T1000 (cell line): ENCODE results near the gene DOP1A.

Experiments
- DNase-seq: peaks from one replicate; lab custom pipeline; 2025; ENCODE audit warnings: mixed read lengths; lab: John Stamatoyannopoulos, UW

The DOP1A gene, protein sequence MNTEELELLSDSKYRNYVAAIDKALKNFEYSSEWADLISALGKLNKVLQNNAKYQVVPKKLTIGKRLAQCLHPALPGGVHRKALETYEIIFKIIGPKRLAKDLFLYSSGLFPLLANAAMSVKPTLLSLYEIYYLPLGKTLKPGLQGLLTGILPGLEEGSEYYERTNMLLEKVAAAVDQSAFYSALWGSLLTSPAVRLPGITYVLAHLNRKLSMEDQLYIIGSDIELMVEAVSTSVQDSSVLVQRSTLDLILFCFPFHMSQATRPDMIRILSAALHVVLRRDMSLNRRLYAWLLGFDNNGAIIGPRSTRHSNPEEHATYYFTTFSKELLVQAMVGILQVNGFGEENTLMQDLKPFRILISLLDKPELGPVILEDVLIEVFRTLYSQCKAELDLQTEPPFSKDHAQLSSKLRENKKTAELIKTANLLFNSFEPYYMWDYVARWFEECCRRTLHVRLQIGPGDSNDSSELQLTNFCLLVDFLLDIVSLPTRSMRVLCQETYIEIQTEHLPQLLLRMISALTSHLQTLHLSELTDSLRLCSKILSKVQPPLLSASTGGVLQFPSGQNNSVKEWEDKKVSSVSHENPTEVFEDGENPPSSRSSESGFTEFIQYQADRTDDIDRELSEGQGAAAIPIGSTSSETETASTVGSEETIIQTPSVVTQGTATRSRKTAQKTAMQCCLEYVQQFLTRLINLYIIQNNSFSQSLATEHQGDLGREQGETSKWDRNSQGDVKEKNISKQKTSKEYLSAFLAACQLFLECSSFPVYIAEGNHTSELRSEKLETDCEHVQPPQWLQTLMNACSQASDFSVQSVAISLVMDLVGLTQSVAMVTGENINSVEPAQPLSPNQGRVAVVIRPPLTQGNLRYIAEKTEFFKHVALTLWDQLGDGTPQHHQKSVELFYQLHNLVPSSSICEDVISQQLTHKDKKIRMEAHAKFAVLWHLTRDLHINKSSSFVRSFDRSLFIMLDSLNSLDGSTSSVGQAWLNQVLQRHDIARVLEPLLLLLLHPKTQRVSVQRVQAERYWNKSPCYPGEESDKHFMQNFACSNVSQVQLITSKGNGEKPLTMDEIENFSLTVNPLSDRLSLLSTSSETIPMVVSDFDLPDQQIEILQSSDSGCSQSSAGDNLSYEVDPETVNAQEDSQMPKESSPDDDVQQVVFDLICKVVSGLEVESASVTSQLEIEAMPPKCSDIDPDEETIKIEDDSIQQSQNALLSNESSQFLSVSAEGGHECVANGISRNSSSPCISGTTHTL (N-terminal part only)

DNA sequence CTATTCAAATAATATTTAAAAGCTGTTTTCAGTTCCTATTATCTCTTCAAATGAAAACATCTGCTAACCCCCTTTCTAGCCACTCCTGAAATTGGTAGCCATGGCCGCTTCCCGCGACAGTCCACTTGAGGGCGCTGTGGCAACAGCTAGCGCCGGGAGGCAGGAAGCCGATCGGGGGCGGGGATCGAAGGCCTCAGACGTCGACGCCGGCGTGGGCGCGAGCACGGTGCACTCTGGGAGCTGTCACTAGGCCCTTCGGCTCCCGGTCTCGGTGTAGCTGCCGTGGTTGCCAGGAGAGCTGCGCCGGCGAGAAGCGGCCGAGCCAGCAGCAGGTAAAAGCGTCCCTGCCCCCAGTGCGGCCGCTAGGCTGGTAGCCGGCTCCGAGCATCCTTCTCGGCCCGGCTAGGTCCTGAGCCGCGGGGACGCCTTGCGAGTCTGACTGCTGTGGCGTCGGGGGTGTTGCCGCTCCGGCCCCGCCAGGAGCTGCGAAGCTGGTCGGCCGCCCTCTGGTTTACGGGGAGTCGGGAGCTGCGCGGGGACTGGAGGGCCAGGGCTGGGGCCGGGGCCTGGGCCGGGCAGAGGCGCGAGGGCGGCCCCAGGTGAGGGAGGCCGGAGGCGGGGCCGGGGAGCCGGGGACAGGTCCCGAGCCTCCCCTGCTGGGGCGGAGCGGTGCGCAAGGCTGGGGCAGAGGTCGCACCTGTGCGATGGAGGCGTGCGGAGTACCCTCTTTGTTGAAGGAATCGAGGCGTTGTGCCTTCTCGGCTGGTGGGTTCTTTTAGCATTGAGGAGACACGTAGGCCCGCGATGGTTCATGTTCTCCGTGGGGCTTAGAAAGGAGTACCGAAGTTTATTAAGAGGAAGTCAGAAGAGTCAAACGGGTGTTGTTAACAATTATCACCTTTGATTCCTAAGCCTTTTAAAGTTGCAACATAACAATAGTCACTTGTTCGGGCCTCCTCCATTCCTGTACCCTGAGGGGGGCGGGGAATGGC is at the start of gene DOP1A:
TSS of gene DOP1A (plus strand) at position 224 of the 992 bp plus-strand sequence. CDS start 29,307 bp downstream, outside the sequence.
- peak; percentile 90 for DNase-seq

DNA sequence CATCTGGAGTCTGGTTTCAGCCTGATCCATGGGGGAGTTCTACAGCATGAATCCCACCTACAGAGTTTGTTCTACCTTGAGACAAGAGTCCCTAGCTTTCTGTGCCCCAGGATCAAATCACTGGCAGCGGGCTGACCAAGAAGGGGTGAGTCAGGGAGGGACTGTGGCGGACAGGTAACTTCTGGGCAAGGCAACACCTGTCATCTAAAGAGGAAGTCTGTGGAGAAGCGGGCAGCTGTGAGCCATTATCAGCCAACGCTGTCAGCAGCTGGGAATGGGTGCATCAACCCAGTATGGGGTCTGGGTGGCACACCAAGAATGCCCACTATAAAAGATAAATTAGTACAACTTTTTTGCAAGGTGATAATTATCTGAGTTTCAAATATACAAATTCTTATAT is 47.7 kb upstream of the DOP1A start:
- no peak for DNase-seq

DNA sequence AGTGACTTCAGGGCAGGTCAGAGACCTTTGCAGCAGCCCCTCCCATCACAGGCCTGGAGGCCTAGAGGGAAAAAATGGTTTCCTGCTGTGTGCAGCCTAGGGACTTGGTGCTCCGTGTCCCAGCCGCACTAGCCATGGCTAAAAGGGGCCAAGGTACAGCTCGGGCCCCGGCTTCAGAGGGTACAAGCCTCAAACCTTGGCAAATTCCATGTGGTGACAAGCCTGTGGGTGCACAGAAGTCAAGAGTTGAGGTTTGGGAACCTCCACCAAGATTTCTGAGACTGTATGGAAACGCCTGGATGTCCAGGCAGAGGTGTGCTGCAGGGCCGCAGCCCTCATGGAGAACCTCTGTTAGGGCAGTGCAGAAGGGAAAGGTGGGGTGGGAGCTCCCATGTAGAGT is 35.8 kb upstream of the DOP1A start:
- no peak for DNase-seq

DNA sequence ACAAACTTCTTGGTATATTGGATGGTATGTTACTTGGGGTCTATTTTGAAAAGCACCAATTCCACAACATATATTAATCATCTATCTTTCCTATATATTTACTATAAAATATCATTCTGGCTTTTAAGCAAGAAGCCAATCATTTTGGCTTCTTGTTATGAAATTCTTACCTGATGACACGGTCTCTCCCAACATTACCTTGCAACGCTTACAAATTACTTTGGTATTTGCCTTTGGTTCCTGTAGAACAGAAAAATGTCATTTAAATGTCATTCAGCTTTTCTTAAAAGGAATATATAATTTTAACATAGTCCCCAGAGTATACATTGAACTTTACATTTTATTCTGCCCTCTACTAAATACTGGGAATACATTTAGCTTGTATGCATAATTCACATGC is 29.2 kb upstream of the DOP1A start:
- no peak for DNase-seq

DNA sequence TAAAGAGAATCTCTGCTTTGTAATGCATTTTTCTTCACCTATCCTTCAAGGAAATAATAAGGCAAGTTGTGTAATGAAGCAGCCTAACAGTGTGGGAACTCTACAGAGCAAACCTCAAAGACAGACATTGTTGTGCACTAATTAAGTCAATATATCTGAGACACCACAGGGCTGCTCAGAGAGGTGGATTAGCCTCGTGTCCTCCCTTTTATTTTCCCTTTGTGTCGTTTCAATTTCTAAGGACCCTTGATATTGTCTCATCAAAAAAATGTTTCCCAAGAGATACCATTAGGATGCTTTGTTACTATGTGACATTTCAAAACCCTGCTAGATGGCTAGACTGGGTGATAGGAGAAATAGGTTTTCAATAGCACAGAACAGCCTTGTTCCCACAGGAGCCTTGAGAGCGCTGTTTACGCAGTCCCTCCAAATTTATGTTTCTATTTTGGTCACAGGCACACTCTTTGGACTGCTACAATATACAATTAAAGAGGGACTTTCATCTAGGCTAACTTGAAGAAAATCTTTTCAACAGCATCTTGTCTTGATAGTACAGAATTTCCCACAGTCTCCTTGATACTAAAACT is 24.9 kb upstream of the DOP1A start:
- DNase-seq = no peak

DNA sequence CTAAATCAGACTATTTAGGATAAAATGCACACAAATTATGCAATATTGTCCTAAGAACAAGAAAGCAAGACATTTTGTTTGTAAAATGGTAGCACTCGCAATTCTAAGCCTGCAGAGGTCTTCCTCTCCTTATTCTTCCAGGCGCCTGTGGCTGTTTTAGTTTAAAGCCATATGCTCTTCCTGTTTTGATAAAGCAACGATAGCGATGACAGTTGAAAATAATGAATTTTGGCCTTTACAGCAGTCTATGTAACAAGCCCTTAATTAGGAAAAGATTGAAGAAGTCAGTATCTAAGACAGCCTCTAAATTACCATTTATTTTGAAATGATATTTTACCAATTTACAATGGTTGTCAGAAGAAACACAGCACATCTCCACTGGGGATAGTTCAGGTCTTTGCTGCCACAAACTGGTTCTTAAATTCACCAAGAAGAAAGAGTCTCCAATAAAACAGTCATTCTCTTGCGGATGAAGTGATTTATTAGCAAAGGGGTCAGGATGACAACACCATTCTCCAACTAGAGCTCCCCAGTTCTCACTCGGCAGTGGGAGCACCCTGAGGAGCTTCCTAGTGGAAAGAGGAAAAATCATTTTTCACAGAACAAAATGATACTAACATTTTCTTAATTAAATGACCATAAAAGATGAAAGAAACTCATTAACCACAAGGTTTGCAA is 23.2 kb upstream of the DOP1A start:
- no peak for DNase-seq

DNA sequence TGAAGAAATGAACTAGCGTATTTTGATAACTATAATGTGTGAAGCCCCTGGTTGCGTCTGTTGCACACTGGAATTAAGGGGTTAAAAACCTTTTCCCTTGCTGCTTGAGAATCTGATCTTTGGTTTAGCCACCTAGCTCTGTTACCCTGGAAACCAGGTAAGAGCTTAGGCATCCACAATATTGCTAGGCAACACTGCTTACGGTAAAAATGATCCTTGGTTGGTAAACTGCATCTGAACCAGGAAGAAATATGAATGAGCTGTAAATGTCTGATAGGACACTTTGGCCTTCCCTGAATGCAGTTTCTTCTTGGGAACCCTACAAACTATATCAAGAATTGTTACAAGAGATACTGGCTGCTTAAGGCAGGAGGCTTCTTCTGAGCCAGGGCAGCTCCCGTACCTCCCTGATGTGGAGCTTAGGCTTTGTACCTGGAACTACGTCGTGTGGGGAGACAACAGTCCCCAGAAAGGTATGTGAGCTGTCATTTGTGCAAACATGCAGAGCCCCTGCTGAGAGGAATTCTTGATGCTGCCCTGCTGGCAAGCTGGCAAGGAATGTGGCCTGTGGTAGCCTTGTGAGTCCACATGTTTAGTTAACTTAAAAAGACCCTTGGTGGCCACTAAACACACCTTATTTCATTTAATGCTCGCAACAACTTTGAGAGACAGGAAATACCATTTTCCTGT is 20.3 kb upstream of the DOP1A start:
- no peak for DNase-seq

DNA sequence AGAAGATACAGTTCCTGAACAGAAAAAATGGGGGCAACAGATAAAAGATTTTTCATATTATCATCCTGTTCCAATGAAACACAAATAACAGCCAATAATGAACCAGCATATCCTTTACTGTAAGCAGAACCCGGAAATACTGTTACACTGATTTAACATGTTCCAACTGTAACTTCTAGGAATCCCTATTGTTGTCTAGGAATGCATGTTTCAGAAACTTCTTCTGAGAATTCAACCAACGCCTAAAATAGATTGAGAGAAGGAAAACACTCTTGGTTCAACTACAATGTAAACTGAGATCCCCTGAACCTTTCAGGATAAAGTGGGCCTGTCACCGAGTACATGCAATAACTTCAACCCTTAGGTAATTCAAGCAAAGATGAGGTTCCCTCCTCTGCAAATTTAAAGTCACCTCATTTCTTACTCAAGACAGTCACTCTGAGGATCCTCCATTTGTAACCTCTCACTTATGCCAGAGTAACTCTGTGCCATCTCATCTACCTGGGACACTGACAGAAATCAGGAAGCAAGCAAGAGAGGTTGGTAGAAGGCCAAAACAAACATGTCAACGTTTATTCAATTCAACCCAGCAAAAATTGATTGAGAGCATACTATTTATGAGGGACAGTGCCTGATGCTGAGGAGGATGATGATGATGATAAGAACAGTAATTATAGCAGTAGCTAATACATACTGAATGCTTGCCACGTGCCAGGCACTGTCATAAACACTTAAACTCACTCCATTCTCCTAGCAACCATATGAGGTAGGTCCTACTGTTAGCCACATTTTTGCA is 15.9 kb upstream of the DOP1A start:
- DNase-seq = no peak

DNA sequence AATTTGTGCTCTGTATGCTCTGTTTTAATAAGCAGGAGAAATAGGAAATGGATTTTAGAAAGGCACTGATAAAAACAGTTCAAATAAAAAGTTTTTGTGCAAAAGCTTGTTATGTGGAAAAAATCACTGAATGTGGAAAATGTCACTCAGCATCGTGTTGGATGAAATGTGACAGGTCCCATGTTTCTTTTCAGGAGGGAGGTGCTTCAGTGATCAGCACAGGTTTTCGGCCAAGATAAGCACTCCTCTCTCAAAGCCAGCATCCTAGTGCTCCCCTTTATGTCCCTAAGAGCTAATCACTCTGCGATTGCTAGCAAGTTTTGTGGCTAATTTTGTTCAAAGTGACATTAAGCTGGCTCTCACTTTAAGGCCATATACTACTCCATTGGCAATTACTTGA is 13.8 kb upstream of the DOP1A start:
- DNase-seq = no peak

DNA sequence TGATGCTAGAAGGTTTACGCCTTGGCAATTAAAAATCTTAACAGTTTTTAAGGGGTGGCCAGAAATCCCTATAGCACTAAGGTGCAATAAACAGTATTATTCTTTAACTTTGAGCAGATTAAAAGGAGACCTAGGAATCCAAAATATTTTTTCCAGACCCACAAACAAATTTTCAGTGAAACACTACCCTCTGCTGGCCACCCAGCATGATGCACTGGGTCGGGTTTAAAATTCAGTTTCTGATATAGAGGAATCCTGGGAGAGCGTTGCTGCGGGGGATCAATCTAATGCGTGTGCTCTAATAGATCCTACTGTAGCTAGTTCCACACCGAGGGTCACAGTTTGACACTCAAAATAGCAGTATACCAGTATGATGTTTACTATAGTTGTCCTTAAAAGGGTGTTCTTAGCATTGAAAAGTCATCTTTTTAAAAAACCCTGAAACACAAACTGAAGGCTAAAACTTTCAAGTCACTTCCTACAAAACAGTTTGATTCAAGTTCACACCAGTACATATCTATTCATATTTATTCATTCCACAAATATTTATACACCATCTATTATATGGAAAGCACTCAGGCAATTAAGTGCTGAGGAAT is 12.0 kb upstream of the DOP1A start:
- peak; percentile 17 for DNase-seq

DNA sequence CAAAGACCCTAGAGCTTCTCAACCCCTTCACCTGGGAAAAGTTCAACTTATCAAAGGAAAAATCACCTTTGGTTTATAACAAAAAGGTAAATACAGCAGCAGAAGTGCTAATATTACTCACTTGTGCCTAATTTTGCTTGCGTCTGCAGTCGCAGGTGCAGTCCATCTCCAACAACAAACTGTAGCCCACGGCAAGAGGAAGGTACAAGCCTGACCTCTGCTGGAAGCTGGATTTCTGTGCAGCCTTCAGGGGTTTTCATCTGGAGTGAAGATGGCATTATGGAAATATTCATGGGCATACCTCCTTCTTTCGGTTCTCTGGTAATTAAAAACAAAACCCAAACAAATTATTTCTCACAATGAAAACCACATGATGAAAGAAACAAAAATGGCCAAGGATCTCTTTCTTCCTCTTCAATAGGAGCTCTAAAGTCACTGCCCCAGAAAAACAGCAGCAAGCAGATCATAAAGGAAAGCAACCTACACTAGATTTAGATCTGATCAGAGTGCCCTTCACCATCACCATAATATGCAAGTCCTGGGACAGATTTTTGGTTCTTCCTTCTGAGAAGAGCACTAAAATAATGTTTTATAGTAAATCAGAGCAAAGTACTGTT is 9.7 kb upstream of the DOP1A start:
- peak; percentile 6 for DNase-seq

DNA sequence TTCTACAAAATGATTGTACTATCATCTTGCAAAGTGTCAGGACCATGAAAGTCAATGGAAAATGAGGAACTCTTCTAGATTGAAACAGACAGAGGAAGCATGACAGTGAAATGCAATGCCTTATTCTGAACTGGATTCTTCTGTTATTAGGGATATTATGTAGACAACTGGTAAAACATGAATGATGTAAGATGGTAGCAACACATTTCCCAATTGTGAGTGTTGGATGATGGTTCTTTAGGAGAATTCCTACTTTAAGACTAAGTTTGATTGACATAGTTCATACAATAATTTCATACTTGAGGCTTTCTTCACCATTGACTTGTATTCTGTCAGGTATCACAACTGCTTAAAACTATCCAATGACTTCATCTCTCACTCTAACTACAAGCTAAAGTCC is 6.3 kb upstream of the DOP1A start:
- DNase-seq = no peak

DNA sequence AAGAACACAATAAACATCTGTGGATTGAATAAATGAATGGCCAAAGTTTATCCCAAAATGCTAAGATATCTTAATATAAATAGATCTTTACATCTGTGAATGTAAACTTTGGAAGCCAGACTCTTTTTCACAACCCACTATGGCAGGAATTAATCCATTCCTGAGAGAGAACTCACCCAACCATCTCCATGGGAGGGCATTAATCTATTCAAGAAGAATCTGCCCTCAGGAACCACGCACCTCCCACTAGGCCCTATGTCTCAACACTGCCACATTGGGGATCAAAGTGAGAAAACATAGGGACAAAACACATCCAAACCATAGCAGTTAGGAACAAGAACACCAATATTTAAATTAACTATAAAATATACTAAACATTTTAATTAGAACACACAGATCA is 5.2 kb upstream of the DOP1A start:
- DNase-seq = peak; percentile 2

DNA sequence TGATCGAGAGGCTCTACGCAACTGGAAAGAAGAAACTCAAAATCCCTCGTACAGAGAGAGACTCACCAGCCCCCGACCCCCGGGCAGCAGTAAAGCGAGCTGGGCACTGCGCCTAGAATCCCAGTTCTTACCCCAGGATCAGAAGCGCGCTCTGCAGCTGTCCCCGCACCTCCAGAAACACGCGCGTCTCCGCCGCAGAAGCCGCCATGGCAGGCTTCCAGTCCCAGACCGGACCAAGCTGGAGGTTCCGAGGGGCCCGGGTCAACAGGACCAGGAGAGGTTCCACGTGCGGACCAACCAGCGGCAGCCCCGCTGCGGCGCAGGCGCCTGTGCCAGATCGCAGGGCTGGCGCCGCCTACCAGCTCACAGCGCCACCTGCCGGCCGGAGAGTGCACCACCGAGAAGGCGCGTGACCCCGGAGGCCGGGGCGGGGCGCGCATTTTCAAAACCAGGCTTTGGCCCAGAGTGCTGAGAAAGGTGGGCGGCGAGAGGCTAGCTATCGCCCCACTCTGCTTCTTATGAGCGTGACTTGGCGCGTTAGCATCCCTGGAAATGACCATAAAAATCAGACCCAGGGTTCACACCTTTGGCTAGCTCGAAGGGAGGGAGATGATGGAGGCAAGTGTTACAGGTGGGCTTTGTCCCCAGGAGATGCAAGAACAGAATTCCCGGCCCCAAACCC is 1.8 kb upstream of the DOP1A start, which contains the start of gene UBE3D:
TSS of gene UBE3D (minus strand) at position 331 of the 682 bp plus-strand sequence. CDS start at position 208, 123 bp downstream.
- peak; percentile 87 for DNase-seq

DNA sequence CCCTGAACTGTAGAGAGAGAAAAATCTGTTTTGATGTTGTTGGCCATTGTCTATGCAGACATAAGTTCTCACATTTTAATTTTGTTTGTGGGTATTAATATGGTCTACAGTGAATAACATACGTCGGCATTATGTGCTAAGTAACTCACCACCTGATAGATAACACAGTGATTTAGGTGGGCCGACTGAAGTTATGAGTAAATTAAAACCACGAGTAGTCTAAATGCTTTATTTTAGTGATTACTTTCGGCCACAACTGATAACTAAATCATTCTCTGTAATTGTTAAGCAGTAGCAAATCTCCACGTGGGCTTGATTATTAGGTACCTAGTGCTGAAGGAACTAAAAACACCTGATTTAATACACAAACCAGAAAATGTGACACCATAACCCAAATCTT is 1.1 kb downstream of the DOP1A start:
- DNase-seq = no peak

DNA sequence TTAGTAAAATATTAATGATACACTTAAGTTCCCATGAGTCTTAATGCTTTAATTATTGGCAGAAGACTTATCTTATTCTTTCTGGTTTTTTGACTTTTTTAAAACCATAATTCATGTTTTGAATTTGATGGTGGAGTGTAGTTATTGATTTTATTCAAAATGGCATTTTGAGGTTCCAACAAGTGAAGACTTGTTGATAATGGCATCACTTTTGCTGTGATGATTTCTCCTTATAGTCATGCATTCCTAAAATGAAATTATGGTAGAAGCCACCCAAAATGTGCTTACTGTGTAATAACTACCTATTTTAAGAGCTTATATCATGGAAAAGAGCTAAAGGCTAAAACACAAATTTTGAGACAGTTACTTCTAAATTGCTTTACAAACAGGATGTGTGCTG is 2.2 kb downstream of the DOP1A start:
- no peak for DNase-seq

DNA sequence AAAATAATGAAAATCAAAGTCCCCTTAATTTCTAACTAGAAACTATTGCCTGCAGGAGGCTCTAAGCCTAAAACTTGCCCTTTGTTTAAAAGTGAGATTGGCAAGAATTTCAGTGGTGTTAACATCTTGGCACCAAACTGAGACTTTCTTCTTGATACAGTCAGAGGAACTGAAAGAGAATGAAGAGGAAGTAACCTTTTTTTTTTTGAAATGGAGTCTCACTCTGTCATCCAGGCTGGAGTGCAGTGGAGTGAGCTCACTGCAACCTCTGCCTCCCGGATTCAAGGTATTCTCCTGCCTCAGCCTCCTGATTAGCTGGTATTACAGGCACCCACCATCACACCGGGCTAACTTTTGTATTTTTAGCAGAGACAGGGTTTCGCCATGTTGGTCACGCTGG is 3.6 kb downstream of the DOP1A start:
- DNase-seq = no peak
